H9 (cell line): ENCODE results near the gene PTK7. TPM values are rescaled to one million over a fixed set of nuclear protein-coding genes. Genes with fewer than 3 reads are reported as not detected.

Experiments
- DNase-seq: peaks from one replicate; pipeline ENCODE4 v3.0.0-alpha.2; 2017
- H2AFZ ChIP-seq: one replicate; pipeline ENCODE4 v1.6.1; 2013; ENCODE audit warnings: mild to moderate bottlenecking, low read length, control low read depth, moderate library complexity
- H2AK5ac ChIP-seq: 2 replicates; pipeline ENCODE4 v1.6.1; 2013; ENCODE audit warnings: low read length, control low read depth, mixed read lengths; ENCODE audit not compliant: insufficient read length
- H2BK120ac ChIP-seq: one replicate; pipeline ENCODE4 v1.6.1; 2013; ENCODE audit warnings: low read depth, mild to moderate bottlenecking, low read length, control low read depth, inconsistent platforms; ENCODE audit not compliant: poor library complexity, severe bottlenecking
- H2BK12ac ChIP-seq: 2 replicates; pipeline ENCODE4 v1.6.1; 2013; ENCODE audit warnings: low read length, control low read depth, mixed read lengths, low read depth; ENCODE audit not compliant: insufficient read length
- H2BK15ac ChIP-seq: 2 replicates; pipeline ENCODE4 v1.6.1; 2013; ENCODE audit warnings: low read depth, low read length, control low read depth
- H2BK20ac ChIP-seq: one replicate; pipeline ENCODE4 v1.6.1; 2013; ENCODE audit warnings: low read depth, mild to moderate bottlenecking, low read length, control low read depth, inconsistent platforms; ENCODE audit not compliant: poor library complexity, severe bottlenecking
- H2BK5ac ChIP-seq: 2 replicates; pipeline ENCODE4 v1.6.1; 2013; ENCODE audit warnings: low read length, control low read depth, mixed read lengths; ENCODE audit not compliant: insufficient read length
- H3K14ac ChIP-seq: 2 replicates; pipeline ENCODE4 v1.6.1; 2013; ENCODE audit warnings: low read length, control low read depth; ENCODE audit not compliant: insufficient read depth
- H3K18ac ChIP-seq: 2 replicates; pipeline ENCODE4 v1.6.1; 2013; ENCODE audit warnings: low read depth, mild to moderate bottlenecking, mixed read lengths, low read length, control low read depth; ENCODE audit not compliant: insufficient read length
- H3K23ac ChIP-seq: 2 replicates; pipeline ENCODE4 v1.6.1; 2013; ENCODE audit warnings: low read length, control low read depth, mixed read lengths, low read depth; ENCODE audit not compliant: insufficient read length
- H3K23me2 ChIP-seq: 2 replicates; pipeline ENCODE4 v1.6.1; 2013; ENCODE audit warnings: low read depth, mild to moderate bottlenecking, mixed read lengths, low read length, control low read depth; ENCODE audit not compliant: insufficient read length, poor library complexity, severe bottlenecking
- H3K27ac ChIP-seq: 2 replicates; pipeline ENCODE4 v1.5.1; 2013; ENCODE audit warnings: low read length, control low read depth, mixed read lengths, low read depth; ENCODE audit not compliant: insufficient read length
- H3K27me3 ChIP-seq: 2 replicates; pipeline ENCODE4 v1.6.1; 2013; ENCODE audit warnings: low read length, control low read depth, inconsistent platforms; ENCODE audit not compliant: insufficient read depth
- H3K4ac ChIP-seq: 2 replicates; pipeline ENCODE4 v1.6.1; 2013; ENCODE audit warnings: low read depth, mild to moderate bottlenecking, control low read depth, inconsistent platforms, low read length, moderate library complexity
- H3K4me1 ChIP-seq: 2 replicates; pipeline ENCODE4 v1.6.1; 2013; ENCODE audit warnings: low read length, control low read depth, inconsistent platforms; ENCODE audit not compliant: insufficient read depth
- H3K4me2 ChIP-seq: 2 replicates; pipeline ENCODE4 v1.6.1; 2013; ENCODE audit warnings: low read length, control low read depth, mixed read lengths; ENCODE audit not compliant: insufficient read length, insufficient read depth
- H3K56ac ChIP-seq: 2 replicates; pipeline ENCODE4 v1.6.1; 2013; ENCODE audit warnings: low read depth, mild to moderate bottlenecking, mixed read lengths, low read length, control low read depth; ENCODE audit not compliant: insufficient read length
- H3K79me1 ChIP-seq: 2 replicates; pipeline ENCODE4 v1.6.1; 2013; ENCODE audit warnings: low read depth, mild to moderate bottlenecking, moderate library complexity, low read length, control low read depth, inconsistent platforms; ENCODE audit not compliant: insufficient read depth, poor library complexity, severe bottlenecking
- H3K79me2 ChIP-seq: 2 replicates; pipeline ENCODE4 v1.6.1; 2013; ENCODE audit warnings: low read length, control low read depth, inconsistent platforms; ENCODE audit not compliant: insufficient read depth
- H3K9ac ChIP-seq: 2 replicates; pipeline ENCODE4 v1.6.1; 2013; ENCODE audit warnings: low read length, control low read depth, mixed read lengths; ENCODE audit not compliant: insufficient read length; ENCODE audit errors: extremely low read depth
- H3K9me3 ChIP-seq: one replicate; pipeline ENCODE4 v1.6.1; 2013; ENCODE audit warnings: low read depth, low read length, inconsistent platforms; ENCODE audit not compliant: control insufficient read depth
- H3T11ph ChIP-seq: one replicate; pipeline ENCODE4 v1.6.1; 2013; ENCODE audit warnings: mild to moderate bottlenecking, low read length, control low read depth, inconsistent platforms
- H4K20me1 ChIP-seq: one replicate; pipeline ENCODE4 v1.6.1; 2013; ENCODE audit not compliant: control insufficient read depth, insufficient read length, insufficient read depth
- H4K5ac ChIP-seq: 2 replicates; pipeline ENCODE4 v1.6.1; 2013; ENCODE audit warnings: low read depth, mild to moderate bottlenecking, mixed read lengths, low read length, control low read depth; ENCODE audit not compliant: insufficient read length
- H4K8ac ChIP-seq: replicated peaks from 2 replicates; pipeline ENCODE4 v1.6.1; 2013; ENCODE audit warnings: low read length, control low read depth, mixed read lengths, low read depth; ENCODE audit not compliant: insufficient read length
- H4K91ac ChIP-seq: 2 replicates; pipeline ENCODE4 v1.6.1; 2013; ENCODE audit warnings: low read depth, mild to moderate bottlenecking, moderate library complexity, mixed read lengths, low read length, control low read depth; ENCODE audit not compliant: insufficient read length
- H3K27ac Mint-ChIP-seq, 3 experiments: 2 replicates in 2 of 3; 3 replicates in 1 of 3; pipeline ENCODE4 v1.8.0; 2020 to 2021; ENCODE audit warnings: mixed read lengths in 3 of 3, mild to moderate bottlenecking in 1 of 3, moderate library complexity in 1 of 3
- H3K27me3 Mint-ChIP-seq: 2 replicates; pipeline ENCODE4 v1.8.0; 2021; ENCODE audit warnings: low read depth, mild to moderate bottlenecking, moderate library complexity, mixed read lengths
- H3K36me3 Mint-ChIP-seq, 3 experiments: 2 replicates in 2 of 3; 3 replicates in 1 of 3; pipeline ENCODE4 v1.8.0; 2020 to 2021; ENCODE audit warnings: low read depth in 3 of 3, mixed read lengths in 3 of 3; ENCODE audit not compliant: insufficient read depth in 1 of 3
- H3K4me1 Mint-ChIP-seq, 2 experiments: 2 replicates each; pipeline ENCODE4 v1.8.0; 2020; ENCODE audit warnings: mixed read lengths in 2 of 2
- H3K4me3 Mint-ChIP-seq, 2 experiments: 2 replicates in 1 of 2; 3 replicates in 1 of 2; pipeline ENCODE4 v1.8.0; 2020 to 2021; ENCODE audit warnings: mild to moderate bottlenecking in 2 of 2, mixed read lengths in 2 of 2, moderate library complexity in 1 of 2
- H3K9me3 Mint-ChIP-seq, 2 experiments: 2 replicates in 1 of 2; 3 replicates in 1 of 2; pipeline ENCODE4 v1.8.0; 2020; ENCODE audit warnings: mild to moderate bottlenecking in 2 of 2, mixed read lengths in 2 of 2, moderate library complexity in 1 of 2
- WGBS: extraction: QIAGEN DNeasy Blood & Tissue Kit; methylation state at CpG from one replicate; pipeline ENCODE4 v1.1.7; 2013; ENCODE audit warnings: missing lambda C conversion rate, low lambda C conversion rate, mixed read lengths; ENCODE audit not compliant: insufficient read length; ENCODE audit errors: extremely low coverage; 5-methylcytosine and 5-hydroxymethylcytosine counted together
- total RNA-seq: library from RNA; stranded (reverse); gene quantifications from 2 replicates; pipeline ENCODE4 v1.2.1, GENCODE V29; 2021
- TF ChIP-seq, protein P1 (sequence below): fragments of 200-600 bp; sonication (generic); conservative IDR thresholded peaks from 3 replicates; pipeline ENCODE4 v1.8.0; 2021; ENCODE audit warnings: antibody characterized with exemption, mild to moderate bottlenecking

PTK7 gene
- total RNA-seq, 1 experiment from 2014 or later, result 128 TPM

DNA sequence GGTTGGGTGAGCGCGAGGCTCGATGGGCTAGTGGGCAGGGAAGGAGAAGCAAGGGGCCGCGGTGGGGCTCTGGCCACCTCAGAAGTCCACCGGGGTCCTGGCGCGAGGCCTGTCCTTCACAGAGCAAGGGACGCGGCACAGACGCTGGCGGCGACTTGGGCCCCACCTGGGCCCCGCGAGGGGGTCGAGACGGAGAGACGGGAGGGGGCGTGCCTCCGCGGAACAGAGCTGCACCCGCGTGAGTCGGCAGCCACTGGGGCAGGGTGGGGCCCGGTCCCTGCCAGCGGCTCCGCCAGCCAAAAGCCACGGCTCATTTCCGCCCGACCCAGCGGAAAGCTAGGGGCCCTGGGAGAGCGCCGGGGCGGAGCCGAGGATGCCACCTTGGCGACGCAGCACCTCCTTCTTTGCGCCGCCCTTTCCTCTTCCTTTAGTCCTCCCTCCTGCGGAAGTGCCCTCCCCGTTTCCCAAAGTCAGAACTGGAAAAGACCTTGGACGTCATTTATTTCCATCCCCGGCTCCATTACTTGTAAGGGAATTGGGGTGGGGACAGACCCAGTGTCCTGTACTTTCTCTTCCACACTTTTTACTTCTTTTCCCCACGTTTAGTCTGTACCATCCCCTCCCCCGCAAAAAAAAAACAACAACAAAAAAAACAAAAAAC, 22.4 kb upstream of the PTK7 start, which contains the start of gene CUL7:
TSS of gene CUL7 (minus strand) at position 307 of the 661 bp plus-strand sequence. CDS start 1,063 bp downstream, outside the sequence.
- WGBS, result 100% methylated on average over 1 of the region's 45 CpGs
- H3K9me3 Mint-ChIP-seq, result peaks cover 0 to 3% of the 10 kb centered on the region in 2 experiments; a peak in 1 of 5 replicates
- TF ChIP-seq, protein P1, sequence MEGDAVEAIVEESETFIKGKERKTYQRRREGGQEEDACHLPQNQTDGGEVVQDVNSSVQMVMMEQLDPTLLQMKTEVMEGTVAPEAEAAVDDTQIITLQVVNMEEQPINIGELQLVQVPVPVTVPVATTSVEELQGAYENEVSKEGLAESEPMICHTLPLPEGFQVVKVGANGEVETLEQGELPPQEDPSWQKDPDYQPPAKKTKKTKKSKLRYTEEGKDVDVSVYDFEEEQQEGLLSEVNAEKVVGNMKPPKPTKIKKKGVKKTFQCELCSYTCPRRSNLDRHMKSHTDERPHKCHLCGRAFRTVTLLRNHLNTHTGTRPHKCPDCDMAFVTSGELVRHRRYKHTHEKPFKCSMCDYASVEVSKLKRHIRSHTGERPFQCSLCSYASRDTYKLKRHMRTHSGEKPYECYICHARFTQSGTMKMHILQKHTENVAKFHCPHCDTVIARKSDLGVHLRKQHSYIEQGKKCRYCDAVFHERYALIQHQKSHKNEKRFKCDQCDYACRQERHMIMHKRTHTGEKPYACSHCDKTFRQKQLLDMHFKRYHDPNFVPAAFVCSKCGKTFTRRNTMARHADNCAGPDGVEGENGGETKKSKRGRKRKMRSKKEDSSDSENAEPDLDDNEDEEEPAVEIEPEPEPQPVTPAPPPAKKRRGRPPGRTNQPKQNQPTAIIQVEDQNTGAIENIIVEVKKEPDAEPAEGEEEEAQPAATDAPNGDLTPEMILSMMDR, result no peak
- Histone ChIP-seq H2AFZ (no peak within 1 kb of the TSS), H4K20me1 (no peaks in the 10 kb centered on the region), H2AK5ac (no peak within 1 kb of the TSS), H2BK120ac (no peak within 1 kb of the TSS), H3T11ph (no peak within 1 kb of the TSS), H3K79me2 (peaks cover 7% of the 10 kb centered on the region; the same call in 1 of the 2 replicates), H3K9me3 (no peaks in the 10 kb centered on the region), H3K23me2 (peaks cover 7% of the 10 kb centered on the region), H3K79me1 (peaks cover 2% of the 10 kb centered on the region), H4K91ac (no peak within 1 kb of the TSS), H2BK20ac (no peak within 1 kb of the TSS), H4K8ac (no peak within 1 kb of the TSS), H3K4ac (no peak within 1 kb of the TSS; the same call in 1 of the 2 replicates), H3K27ac (no peak within 1 kb of the TSS), H3K4me2 (peak within 1 kb of the TSS; percentile 52), H3K18ac (peak within 1 kb of the TSS; percentile 52), H3K9ac (peak within 1 kb of the TSS; percentile 72), H3K4me1 (0 out of 2 replicates have a peak, but pooled peaks cover 4% of the 10 kb centered on the region), H2BK5ac (no peak within 1 kb of the TSS), H3K56ac (no peak within 1 kb of the TSS), H3K14ac (peak within 1 kb of the TSS; percentile 85), H3K23ac (no peak within 1 kb of the TSS), H4K5ac (no peak within 1 kb of the TSS), H2BK12ac (no peak within 1 kb of the TSS), H3K27me3 (no peaks in the 10 kb centered on the region), H2BK15ac (no peak within 1 kb of the TSS)
- peak within 1 kb of the TSS; percentile 94 for H3K4me3 Mint-ChIP-seq
- DNase-seq, result peak; percentile 91
- H3K4me1 Mint-ChIP-seq, result peaks cover 30 to 31% of the 10 kb centered on the region in 2 experiments
- H3K27me3 Mint-ChIP-seq, result no peaks in the 10 kb centered on the region; the same call in 1 of the 2 replicates
- peak within 1 kb of the TSS; percentile 92 to 98 (median 97) for H3K27ac Mint-ChIP-seq
- peaks cover 32 to 57% (median 56%) of the 10 kb centered on the region in 3 experiments for H3K36me3 Mint-ChIP-seq
